B cell (primary cell): Measurements from ENCODE around the gene RGS6.

ENCODE experiments used
- CTCF ChIP-seq: fragments of 200-600 bp; IDR thresholded peaks from one replicate; pipeline ENCODE4 v1.8.0; 2022; ENCODE audit warnings: antibody characterized with exemption, mild to moderate bottlenecking
- EZH2 ChIP-seq: IDR thresholded peaks from 2 replicates; pipeline ENCODE4 v1.6.1; 2012; ENCODE audit warnings: borderline replicate concordance, low read depth, mild to moderate bottlenecking, moderate library complexity, low read length; ENCODE audit not compliant: insufficient read depth, poor library complexity, severe bottlenecking

- TF ChIP-seq CTCF: no peak
- no peak for TF ChIP-seq EZH2
Measured at GRCh38 chr14:71883094-71883493, 49.1 kb upstream of the RGS6 start.
